IMR-90 (cell line): Measurements from ENCODE around the gene SV2B.

ENCODE experiments used
- BHLHE40 ChIP-seq: fragments of 150-350 bp; IDR thresholded peaks from 2 replicates; pipeline ENCODE4 v1.6.1; 2016; ENCODE audit warnings: mild to moderate bottlenecking, low read depth, low read length
- CEBPB ChIP-seq: IDR thresholded peaks from 2 replicates; pipeline ENCODE4 v1.6.1; 2012; ENCODE audit warnings: low read depth, low read length, improper control_type of control experiment
- CHD1 ChIP-seq: IDR thresholded peaks from 2 replicates; pipeline ENCODE4 v1.6.1; 2012; ENCODE audit warnings: low read depth, low read length, improper control_type of control experiment
- CTCF ChIP-seq: conservative IDR thresholded peaks from 2 replicates; pipeline ENCODE4 v1.5.1; 2012; ENCODE audit warnings: mild to moderate bottlenecking, low read depth, low read length, improper control_type of control experiment
- ELK1 ChIP-seq: fragments of 150-350 bp; IDR thresholded peaks from 2 replicates; pipeline ENCODE4 v1.6.1; 2016; ENCODE audit warnings: low read depth, mild to moderate bottlenecking, low read length, moderate library complexity, borderline replicate concordance
- FOS ChIP-seq: fragments of 150-350 bp; IDR thresholded peaks from 2 replicates; pipeline ENCODE4 v1.6.1; 2016; ENCODE audit warnings: low read depth, low read length
- MAFK ChIP-seq: IDR thresholded peaks from 2 replicates; pipeline ENCODE4 v1.6.1; 2012; ENCODE audit warnings: low read depth, low read length, improper control_type of control experiment
- MAZ ChIP-seq: IDR thresholded peaks from 2 replicates; pipeline ENCODE4 v1.6.1; 2012; ENCODE audit warnings: low read depth, mild to moderate bottlenecking, low read length, improper control_type of control experiment, moderate library complexity, borderline replicate concordance
- NFE2L2 ChIP-seq: fragments of 150-350 bp; IDR thresholded peaks from 2 replicates; pipeline ENCODE4 v1.6.1; 2016; ENCODE audit warnings: low read depth, mild to moderate bottlenecking, low read length
- POLR2A ChIP-seq: IDR thresholded peaks from 2 replicates; pipeline ENCODE4 v1.6.1; 2012; ENCODE audit warnings: mild to moderate bottlenecking, low read depth, low read length
- RAD21 ChIP-seq: IDR thresholded peaks from 2 replicates; pipeline ENCODE4 v1.6.1; 2012; ENCODE audit warnings: low read length, improper control_type of control experiment
- RFX5 ChIP-seq: IDR thresholded peaks from 2 replicates; pipeline ENCODE4 v1.8.0; 2012; ENCODE audit warnings: low read depth, mild to moderate bottlenecking, low read length, moderate library complexity
- SMC3 ChIP-seq: fragments of 150-350 bp; IDR thresholded peaks from 2 replicates; pipeline ENCODE4 v1.6.1; 2016; ENCODE audit warnings: low read depth, mild to moderate bottlenecking, antibody characterized with exemption, low read length, moderate library complexity
- USF2 ChIP-seq: fragments of 150-350 bp; IDR thresholded peaks from 2 replicates; pipeline ENCODE4 v1.6.1; 2017; ENCODE audit warnings: mild to moderate bottlenecking, antibody characterized with exemption, low read length, low read depth

GRCh38 chr15:91231703-91232102 is 131.6 kb downstream of the SV2B start:
- TF ChIP-seq SMC3 (no peak), RFX5 (no peak), RAD21 (no peak), CTCF (no peak), POLR2A (no peak), CHD1 (no peak), BHLHE40 (no peak), MAFK (no peak), USF2 (no peak), FOS (no peak), NFE2L2 (no peak), MAZ (no peak), CEBPB (no peak), ELK1 (no peak)
